T-cell (primary cell): ENCODE data around the gene KLHL40. TPM values are rescaled to one million over a fixed set of nuclear protein-coding genes. Genes with fewer than 3 reads are reported as not detected.

Experiments used
- ATAC-seq, 4 experiments: fragments of 200-7000 bp in 3 of 4; fragments of 150-1000 bp in 1 of 4; cut with Tn5 transposase; replicated peaks in 1 of 4; 1 replicate in 3 of 4; 2 replicates in 1 of 4; pipeline ENCODE4 v1.10.0; 2021; ENCODE audit warnings: moderate library complexity in 3 of 4, mild to moderate bottlenecking in 2 of 4, moderate number of reproducible peaks in 1 of 4
- CTCF ChIA-PET, 2 donors: fragments of 300-600 bp; sonication (Branson Sonifier 250); formaldehyde crosslinking; loops; one replicate each; lab custom pipeline; 2022; ENCODE audit warnings: antibody characterized with exemption in 2 of 2; lab: Charles Lee
- POLR2A ChIA-PET, 2 donors: fragments of 300-600 bp; sonication (Branson Sonifier 250); formaldehyde crosslinking; loops; one replicate each; lab custom pipeline; 2022; ENCODE audit warnings: antibody characterized with exemption in 2 of 2; lab: Charles Lee
- DNase-seq, 35 experiments: peaks; one replicate each; pipeline versions ENCODE4 v3.0.0 to v3.0.0-alpha.2; 2013 to 2023
- H3K27ac ChIP-seq: one replicate; pipeline ENCODE4 v1.5.1; 2013; ENCODE audit warnings: low read length
- H3K27me3 ChIP-seq, 2 experiments: replicated peaks in 1 of 2; 1 replicate in 1 of 2; 2 replicates in 1 of 2; pipeline versions ENCODE4 v1.6.1 to v1.7.0; 2013; ENCODE audit warnings: low read length in 1 of 2, mixed read lengths in 1 of 2; ENCODE audit not compliant: control insufficient read depth in 2 of 2, insufficient read depth in 2 of 2; ENCODE audit errors: extremely low read depth in 1 of 2
- H3K36me3 ChIP-seq, 2 donors: 1 replicate in 1 of 2; 2 replicates in 1 of 2; pipeline versions ENCODE4 v1.6.1 to v1.7.0; 2013; ENCODE audit warnings: low read length in 1 of 2; ENCODE audit not compliant: control insufficient read depth in 2 of 2, insufficient read depth in 1 of 2; ENCODE audit errors: extremely low read depth in 1 of 2
- H3K4me1 ChIP-seq, 2 experiments: 1 replicate in 1 of 2; 2 replicates in 1 of 2; pipeline versions ENCODE4 v1.6.1 to v1.7.0; 2013; ENCODE audit warnings: low read length in 2 of 2, mixed read lengths in 1 of 2; ENCODE audit not compliant: insufficient read depth in 2 of 2, control insufficient read depth in 1 of 2; ENCODE audit errors: extremely low read depth in 1 of 2
- H3K4me3 ChIP-seq, 2 donors: 1 replicate in 1 of 2; 2 replicates in 1 of 2; pipeline versions ENCODE4 v1.5.1 to v1.7.0; 2013; ENCODE audit warnings: mild to moderate bottlenecking in 2 of 2, low read length in 1 of 2, moderate library complexity in 1 of 2; ENCODE audit not compliant: control insufficient read depth in 1 of 2; ENCODE audit errors: extremely low read depth in 1 of 2
- H3K9me3 ChIP-seq: 2 replicates; pipeline ENCODE4 v1.7.0; 2013
- H3K27ac Mint-ChIP-seq, 2 donors: one replicate each; pipeline ENCODE4 v1.8.0; 2020 to 2021; ENCODE audit warnings: mild to moderate bottlenecking in 2 of 2, mixed read lengths in 2 of 2
- H3K27me3 Mint-ChIP-seq, 2 donors: one replicate each; pipeline ENCODE4 v1.8.0; 2021 to 2022; ENCODE audit warnings: mixed read lengths in 2 of 2
- H3K36me3 Mint-ChIP-seq: one replicate; pipeline ENCODE4 v1.8.0; 2021; ENCODE audit warnings: mixed read lengths
- H3K4me1 Mint-ChIP-seq, 3 donors: one replicate each; pipeline ENCODE4 v1.8.0; 2020 to 2022; ENCODE audit warnings: mixed read lengths in 3 of 3, mild to moderate bottlenecking in 1 of 3
- H3K4me3 Mint-ChIP-seq, 3 donors: one replicate each; pipeline ENCODE4 v1.8.0; 2020 to 2022; ENCODE audit warnings: mild to moderate bottlenecking in 3 of 3, mixed read lengths in 3 of 3, moderate library complexity in 3 of 3
- H3K9me3 Mint-ChIP-seq, 3 donors: one replicate each; pipeline ENCODE4 v1.8.0; 2020 to 2022; ENCODE audit warnings: mixed read lengths in 3 of 3
- WGBS: methylation state at CpG from one replicate; pipeline ENCODE4 v1.1.5; 2013; ENCODE audit warnings: missing lambda C conversion rate; ENCODE audit not compliant: insufficient coverage; 5-methylcytosine and 5-hydroxymethylcytosine counted together
- total RNA-seq, 35 experiments: library from RNA in 6 of 35; stranded (reverse) in 6 of 35; fragments of 120-200 nt in 1 of 35; gene quantifications; one replicate each; pipeline versions ENCODE4 v1.2.1 to v1.2.4 and lab custom pipeline; 2013 to 2026

The KLHL40 gene
- total RNA-seq, 5 donors from 2014 or later (not counting 1 experiment from before 2014, with no cell fraction given): not detected

- Histone ChIP-seq H3K27me3 (peaks cover 0 to 5% of the 10 kb centered on the region in 2 experiments), H3K27ac (no peak overlapping the region), H3K9me3 (no peaks in the 10 kb centered on the region), H3K4me1 (peaks cover 0 to 6% of the 10 kb centered on the region in 2 experiments), H3K36me3 (peaks cover 5 to 48% of the 10 kb centered on the region in 2 donors), H3K4me3 (no peak overlapping the region)
- 100% methylated on average over 1 of the region's 5 CpGs for WGBS
- no peaks in the 10 kb centered on the region for H3K27me3 Mint-ChIP-seq
- peaks cover 7 to 22% (median 8%) of the 10 kb centered on the region in 3 donors for H3K4me1 Mint-ChIP-seq
- POLR2A ChIA-PET: no interaction called here
- DNase-seq (no peak), ATAC-seq (no peak)
- peaks cover 39% of the 10 kb centered on the region for H3K36me3 Mint-ChIP-seq
- H3K9me3 Mint-ChIP-seq: no peaks in the 10 kb centered on the region
- CTCF ChIA-PET: no interaction called here
- no peak overlapping the region for H3K4me3 Mint-ChIP-seq
- peak overlapping the region; percentile 2 to 41 for H3K27ac Mint-ChIP-seq
These were observed 37.4 kb upstream of the KLHL40 start for GRCh38 chr3:42647821-42648459.

GRCh38 chr3:42649006-42649405, 36.3 kb upstream of the KLHL40 start:
- Mint-ChIP-seq H3K4me3 (no peak overlapping the region), H3K36me3 (peaks cover 30% of the 10 kb centered on the region), H3K27ac (peak overlapping the region; percentile 41 to 47), H3K27me3 (no peaks in the 10 kb centered on the region), H3K9me3 (no peaks in the 10 kb centered on the region), H3K4me1 (peaks cover 13 to 31% (median 16%) of the 10 kb centered on the region in 3 donors)
- Histone ChIP-seq H3K27me3 (peaks cover 0 to 16% of the 10 kb centered on the region in 2 experiments), H3K4me1 (peaks cover 0 to 16% of the 10 kb centered on the region in 2 experiments), H3K9me3 (no peaks in the 10 kb centered on the region), H3K27ac (no peak overlapping the region), H3K4me3 (no peak overlapping the region), H3K36me3 (peaks cover 5 to 38% of the 10 kb centered on the region in 2 donors)
- DNase-seq (no peak), ATAC-seq (no peak)
- ChIA-PET POLR2A (no interaction called here), CTCF (no interaction called here)
- WGBS: no CpG with 5 or more reads among the region's 2 CpGs

DNA sequence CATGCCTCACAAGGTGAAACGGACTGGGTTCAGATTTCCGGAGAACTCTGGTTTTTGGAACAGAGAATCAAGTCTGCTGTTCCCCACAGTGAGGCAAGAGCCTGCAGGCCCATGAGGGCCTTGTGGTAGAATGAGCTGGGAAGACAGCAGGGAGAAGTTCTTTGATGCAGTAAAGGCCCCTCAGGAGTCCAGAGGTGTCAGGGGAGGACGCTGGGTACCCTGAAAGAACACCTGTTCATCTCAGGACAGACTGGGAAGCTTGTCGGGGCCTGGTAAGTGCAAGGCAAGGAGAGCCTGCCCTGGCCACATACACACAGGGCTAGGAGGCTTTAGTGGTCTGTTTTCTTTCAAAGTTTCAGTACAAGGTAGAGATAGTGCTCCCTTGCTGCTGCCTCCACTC, 35.6 kb upstream of the KLHL40 start:
- Mint-ChIP-seq H3K9me3 (no peaks in the 10 kb centered on the region), H3K36me3 (peaks cover 25% of the 10 kb centered on the region), H3K27me3 (no peaks in the 10 kb centered on the region), H3K27ac (peak overlapping the region in 1 of 2 donors; percentile 39), H3K4me1 (peaks cover 8 to 31% (median 16%) of the 10 kb centered on the region in 3 donors), H3K4me3 (no peak overlapping the region)
- ChIA-PET POLR2A (interaction anchor here in 1 of 2 donors (0.6 kb wide), 1 partner anchor 8 kb away, joined by 3 read pairs; no protein-coding TSS in a partner anchor), CTCF (no interaction called here)
- Histone ChIP-seq H3K4me1 (peaks cover 0 to 20% of the 10 kb centered on the region in 2 experiments), H3K9me3 (no peaks in the 10 kb centered on the region), H3K4me3 (no peak overlapping the region), H3K27me3 (peaks cover 0 to 19% of the 10 kb centered on the region in 2 experiments), H3K36me3 (peaks cover 5 to 30% of the 10 kb centered on the region in 2 donors), H3K27ac (no peak overlapping the region)
- 88% methylated on average over 4 of the region's 4 CpGs for WGBS
- ATAC-seq (no peak), DNase-seq (no peak)

- ChIA-PET CTCF (no interaction called here), POLR2A (interaction anchor here in 1 of 2 donors (1.1 kb wide), 1 partner anchor 15 kb away, joined by 3 read pairs; no protein-coding TSS in a partner anchor)
- Mint-ChIP-seq H3K4me3 (peak overlapping the region in 1 of 3 donors; percentile 47), H3K9me3 (no peaks in the 10 kb centered on the region), H3K4me1 (peaks cover 6 to 34% (median 16%) of the 10 kb centered on the region in 3 donors), H3K27me3 (no peaks in the 10 kb centered on the region), H3K36me3 (peaks cover 20% of the 10 kb centered on the region), H3K27ac (peak overlapping the region; percentile 7 to 28)
- no peak overlapping the region for H3K4me3 ChIP-seq
- ATAC-seq (no peak), DNase-seq (no peak)
- peaks cover 0 to 26% of the 10 kb centered on the region in 2 experiments for H3K27me3 ChIP-seq
- peaks cover 0 to 26% of the 10 kb centered on the region in 2 experiments for H3K4me1 ChIP-seq
- H3K36me3 ChIP-seq: peaks cover 5 to 21% of the 10 kb centered on the region in 2 donors
- no peak overlapping the region for H3K27ac ChIP-seq
- WGBS: 90% methylated on average over 2 of the region's 9 CpGs
- H3K9me3 ChIP-seq: no peaks in the 10 kb centered on the region
These were observed 33.9 kb upstream of the KLHL40 start for GRCh38 chr3:42651248-42652091.

DNA sequence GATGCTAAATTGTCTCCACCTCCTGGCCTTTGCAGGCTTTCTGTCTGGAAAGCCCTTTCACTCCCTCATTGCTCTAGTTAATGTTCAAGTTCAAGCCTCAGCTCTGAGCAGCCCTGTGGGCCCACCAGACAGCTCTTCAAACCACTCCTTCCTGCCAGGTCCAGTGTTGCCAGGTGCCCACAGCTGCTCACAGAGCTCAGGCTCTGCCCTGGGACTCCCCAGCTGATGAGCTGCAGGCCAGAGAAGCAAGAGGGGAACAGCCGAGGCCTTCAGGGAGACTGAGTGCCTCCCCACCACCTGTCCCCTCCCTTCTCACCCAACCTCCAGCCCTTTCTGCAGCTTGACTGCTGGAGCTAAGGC, 33.1 kb upstream of the KLHL40 start:
- peaks cover 0 to 26% of the 10 kb centered on the region in 2 experiments for H3K27me3 ChIP-seq
- no peak for ATAC-seq
- peak overlapping the region in 1 of 2 donors; percentile 28 for H3K27ac Mint-ChIP-seq
- peaks cover 14% of the 10 kb centered on the region for H3K36me3 Mint-ChIP-seq
- CTCF ChIA-PET: no interaction called here
- no peaks in the 10 kb centered on the region for H3K9me3 ChIP-seq
- H3K9me3 Mint-ChIP-seq: no peaks in the 10 kb centered on the region
- DNase-seq: no peak
- WGBS: 100% methylated on average over 1 of the region's 1 CpG
- peaks cover 0 to 26% of the 10 kb centered on the region in 2 experiments for H3K4me1 ChIP-seq
- no peak overlapping the region for H3K27ac ChIP-seq
- H3K4me3 ChIP-seq: no peak overlapping the region
- H3K4me3 Mint-ChIP-seq: no peak overlapping the region
- POLR2A ChIA-PET: interaction anchor here in 1 of 2 donors (1.1 kb wide), 1 partner anchor 15 kb away, joined by 3 read pairs; no protein-coding TSS in a partner anchor
- no peaks in the 10 kb centered on the region for H3K27me3 Mint-ChIP-seq
- peaks cover 5 to 14% of the 10 kb centered on the region in 2 donors for H3K36me3 ChIP-seq
- H3K4me1 Mint-ChIP-seq: peaks cover 6 to 29% (median 13%) of the 10 kb centered on the region in 3 donors

GRCh38 chr3:42652611-42653302, 32.6 kb upstream of the KLHL40 start:
- CTCF ChIA-PET: no interaction called here

More at GRCh38 chr3:42652611-42653302, 32.6 kb upstream of the KLHL40 start:
- POLR2A ChIA-PET: interaction anchor here in 1 of 2 donors (1.1 kb wide), 1 partner anchor 16 kb away, joined by 3 read pairs; no protein-coding TSS in a partner anchor
- Mint-ChIP-seq H3K27ac (no peak overlapping the region), H3K9me3 (no peaks in the 10 kb centered on the region), H3K36me3 (peaks cover 12% of the 10 kb centered on the region), H3K27me3 (no peaks in the 10 kb centered on the region), H3K4me1 (peaks cover 6 to 27% (median 13%) of the 10 kb centered on the region in 3 donors), H3K4me3 (peak overlapping the region; percentile 58 to 82 (median 80))
- Histone ChIP-seq H3K36me3 (peaks cover 5 to 11% of the 10 kb centered on the region in 2 donors), H3K27ac (no peak overlapping the region), H3K4me3 (no peak overlapping the region), H3K27me3 (peaks cover 0 to 26% of the 10 kb centered on the region in 2 experiments), H3K4me1 (peaks cover 0 to 26% of the 10 kb centered on the region in 2 experiments), H3K9me3 (no peaks in the 10 kb centered on the region)
- 48% methylated on average over 3 of the region's 7 CpGs for WGBS
- no peak for ATAC-seq
- peak in 1 of 35 experiments; percentile 30 for DNase-seq
